K562 (cell line): ENCODE measurements around the gene ZNF81. TPM values are rescaled to one million over a fixed set of nuclear protein-coding genes. Genes with fewer than 3 reads are reported as not detected.

ENCODE experiments used
- FOXM1 ChIP-seq, 2 experiments: fragments of 450-650 bp in 1 of 2; sonication (generic) in 1 of 2; formaldehyde crosslinking in 1 of 2; IDR thresholded peaks; 2 replicates each; pipeline versions ENCODE4 v1.6.1 to v1.9.0; 2017 to 2022; ENCODE audit warnings: low read depth in 2 of 2, mild to moderate bottlenecking in 2 of 2, missing genetic modification reagents in 1 of 2, moderate library complexity in 1 of 2
- HDAC3 ChIP-seq: fragments of 450-650 bp; IDR thresholded peaks from 2 replicates; pipeline ENCODE4 v1.6.1; 2018; ENCODE audit warnings: borderline replicate concordance, mild to moderate bottlenecking, moderate library complexity; ENCODE audit not compliant: partially characterized antibody
- KLF10 ChIP-seq: fragments of 250-450 bp; sonication (Bioruptor Pico); IDR thresholded peaks from 2 replicates; pipeline ENCODE4 v1.6.1; 2021; ENCODE audit warnings: matching md5 sums
- polyA plus RNA-seq, 8 experiments: library from polyadenylated mRNA; depleted of rRNA in 4 of 8; stranded (reverse) in 5 of 8; unstranded in 3 of 8; fragments of >200 nt; fragmentation: Nextera tagmentation in 2 of 8; fragmentation: Illumina TruSeq in 1 of 8; extraction: Ambion mirVana in 2 of 8; extraction: Trizol in 1 of 8; gene quantifications; 2 replicates each; pipeline versions ENCODE4 v1.2.1 to v1.2.3, GENCODE V29; 2011 to 2014; ENCODE audit warnings: inconsistent platforms in 1 of 8, missing spikeins in 1 of 8
- total RNA-seq, 7 experiments: library from RNA; depleted of rRNA in 6 of 7; stranded (reverse); fragments of >200 nt in 6 of 7; fragmentation: Illumina TruSeq in 2 of 7; extraction: Trizol in 2 of 7; gene quantifications; 2 replicates each; pipeline versions ENCODE4 v1.2.1 to v1.2.3, GENCODE V29; 2011 to 2021; ENCODE audit warnings: low replicate concordance in 1 of 7
- TF ChIP-seq, protein P1 (sequence below), 3 experiments: fragments of 200-800 bp in 1 of 3; sonication (Bioruptor generic) in 1 of 3; sonication (generic) in 1 of 3; formaldehyde crosslinking in 1 of 3; IDR thresholded peaks; 2 replicates each; pipeline versions ENCODE4 v1.6.1 to v1.8.0; 2016 to 2022; ENCODE audit warnings: mild to moderate bottlenecking in 2 of 3, missing compliant biosample characterization in 2 of 3, missing genetic modification characterization in 2 of 3, missing genetic modification reagents in 1 of 3
- TF ChIP-seq, protein P2 (sequence below), 3 experiments: fragments of 200-800 bp in 1 of 3; fragments of 250-450 bp in 1 of 3; fragments of 450-650 bp in 1 of 3; sonication (Bioruptor Pico) in 1 of 3; sonication (Bioruptor generic) in 1 of 3; formaldehyde crosslinking in 1 of 3; IDR thresholded peaks; 2 replicates each; pipeline versions ENCODE4 v1.6.1 to v1.8.0; 2016 to 2022; ENCODE audit warnings: mild to moderate bottlenecking in 2 of 3, missing genetic modification characterization in 2 of 3, missing compliant biosample characterization in 1 of 3, moderate library complexity in 1 of 3

The ZNF81 gene
- total and polyA plus RNA-seq, 9 of the 15 experiments (the other 6 are each of a cell fraction or from before 2014, with no cell fraction given): 2.4 to 9.6 (median 4.9) TPM

- TF ChIP-seq, protein P1, sequence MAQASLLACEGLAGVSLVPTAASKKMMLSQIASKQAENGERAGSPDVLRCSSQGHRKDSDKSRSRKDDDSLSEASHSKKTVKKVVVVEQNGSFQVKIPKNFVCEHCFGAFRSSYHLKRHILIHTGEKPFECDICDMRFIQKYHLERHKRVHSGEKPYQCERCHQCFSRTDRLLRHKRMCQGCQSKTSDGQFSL (CRISPR knock-in tag; IDR thresholded peaks at IDR 0.05): no peak
- TF ChIP-seq, protein P1 (tag; IDR thresholded peaks at IDR 0.05): no peak
- TF ChIP-seq KLF10 (CRISPR knock-in tag): no peak
- TF ChIP-seq FOXM1 (IDR thresholded peaks at IDR 0.05; ENCODE audit: low read depth): no peak
- TF ChIP-seq FOXM1 (CRISPR knock-in tag; IDR thresholded peaks at IDR 0.05; ENCODE audit: low read depth): no peak
- TF ChIP-seq, protein P2, sequence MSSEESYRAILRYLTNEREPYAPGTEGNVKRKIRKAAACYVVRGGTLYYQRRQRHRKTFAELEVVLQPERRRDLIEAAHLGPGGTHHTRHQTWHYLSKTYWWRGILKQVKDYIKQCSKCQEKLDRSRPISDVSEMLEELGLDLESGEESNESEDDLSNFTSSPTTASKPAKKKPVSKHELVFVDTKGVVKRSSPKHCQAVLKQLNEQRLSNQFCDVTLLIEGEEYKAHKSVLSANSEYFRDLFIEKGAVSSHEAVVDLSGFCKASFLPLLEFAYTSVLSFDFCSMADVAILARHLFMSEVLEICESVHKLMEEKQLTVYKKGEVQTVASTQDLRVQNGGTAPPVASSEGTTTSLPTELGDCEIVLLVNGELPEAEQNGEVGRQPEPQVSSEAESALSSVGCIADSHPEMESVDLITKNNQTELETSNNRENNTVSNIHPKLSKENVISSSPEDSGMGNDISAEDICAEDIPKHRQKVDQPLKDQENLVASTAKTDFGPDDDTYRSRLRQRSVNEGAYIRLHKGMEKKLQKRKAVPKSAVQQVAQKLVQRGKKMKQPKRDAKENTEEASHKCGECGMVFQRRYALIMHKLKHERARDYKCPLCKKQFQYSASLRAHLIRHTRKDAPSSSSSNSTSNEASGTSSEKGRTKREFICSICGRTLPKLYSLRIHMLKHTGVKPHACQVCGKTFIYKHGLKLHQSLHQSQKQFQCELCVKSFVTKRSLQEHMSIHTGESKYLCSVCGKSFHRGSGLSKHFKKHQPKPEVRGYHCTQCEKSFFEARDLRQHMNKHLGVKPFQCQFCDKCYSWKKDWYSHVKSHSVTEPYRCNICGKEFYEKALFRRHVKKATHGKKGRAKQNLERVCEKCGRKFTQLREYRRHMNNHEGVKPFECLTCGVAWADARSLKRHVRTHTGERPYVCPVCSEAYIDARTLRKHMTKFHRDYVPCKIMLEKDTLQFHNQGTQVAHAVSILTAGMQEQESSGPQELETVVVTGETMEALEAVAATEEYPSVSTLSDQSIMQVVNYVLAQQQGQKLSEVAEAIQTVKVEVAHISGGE (CRISPR knock-in tag; IDR thresholded peaks at IDR 0.05): no peak
- TF ChIP-seq HDAC3: no peak
These were observed 42.8 kb downstream of the ZNF81 start (continued) for GRCh38 chrX:47879463-47879862.
